Left lung (tissue), 10 donors: ENCODE measurements around the gene MOB3B. TPM values are rescaled to one million over a fixed set of nuclear protein-coding genes. Genes with fewer than 3 reads are reported as not detected.

Source experiments
- ATAC-seq: fragments of 200-7000 bp; cut with Tn5 transposase; one replicate; pipeline ENCODE4 v1.9.1; 2020; ENCODE audit warnings: moderate library complexity
- DNase-seq, 4 donors: peaks; one replicate each; pipeline ENCODE4 v3.0.0-alpha.2; 2013 to 2020
- H3K27ac ChIP-seq, 2 donors: fragments of 200-600 bp; sonication (generic) in 1 of 2; one replicate each; pipeline versions ENCODE4 v1.5.0 to v1.8.0; 2020 to 2021
- H3K27me3 ChIP-seq, 2 donors: fragments of 200-600 bp; sonication (generic) in 1 of 2; one replicate each; pipeline versions ENCODE4 v1.5.0 to v1.8.0; 2020 to 2021
- H3K36me3 ChIP-seq, 2 donors: fragments of 200-600 bp; sonication (generic) in 1 of 2; one replicate each; pipeline versions ENCODE4 v1.5.0 to v1.8.0; 2020 to 2021
- H3K4me1 ChIP-seq, 2 donors: fragments of 200-600 bp; one replicate each; pipeline ENCODE4 v1.8.0; 2021
- H3K4me3 ChIP-seq, 2 donors: fragments of 200-600 bp; sonication (generic) in 1 of 2; one replicate each; pipeline versions ENCODE4 v1.5.0 to v1.8.0; 2020 to 2021; ENCODE audit warnings: mild to moderate bottlenecking in 1 of 2
- H3K9me3 ChIP-seq, 2 donors: fragments of 200-600 bp; sonication (generic) in 1 of 2; one replicate each; pipeline versions ENCODE4 v1.5.0 to v1.8.0; 2020 to 2021
- CTCF ChIP-seq, 2 donors: fragments of 200-600 bp; sonication (generic) in 1 of 2; IDR thresholded peaks; one replicate each; pipeline versions ENCODE4 v1.5.0 to v1.8.0; 2021; ENCODE audit warnings: antibody characterized with exemption in 2 of 2
- intact Hi-C, 2 donors: fragments of 100-400 bp; cut with DNase I; formaldehyde crosslinking; loops; one replicate each; pipeline versions ENCODE4 v1.11.2 to v1.14.2; 2022
- polyA plus RNA-seq, 6 donors: library from polyadenylated mRNA; unstranded; fragments of 120-200 nt; gene quantifications; one replicate each; pipeline ENCODE4 v1.2.1, GENCODE V29; 2013; ENCODE audit not compliant: insufficient read length in 6 of 6
- total RNA-seq, 2 donors: library from RNA; stranded (reverse); fragmentation: NEBNext Ultra II Directional; extraction: Animal tissue kit (Norgen Biotek cat#: 25700); gene quantifications; one replicate each; pipeline ENCODE4 v1.2.1, GENCODE V29; 2021
- donor health status: DM: no; HTN: yes; CAD: no.
- donor health status: DM: no; HTN: no; CAD: no.

The MOB3B gene
- total and polyA plus RNA-seq, 8 donors: 7.2 to 18.3 (median 15.8) TPM

GRCh38 chr9:27491154-27491553 is 38.5 kb downstream of the MOB3B start:
- Histone ChIP-seq H3K36me3 (no peaks in the 10 kb centered on the region), H3K27ac (no peak overlapping the region), H3K4me3 (no peak overlapping the region), H3K4me1 (no peaks in the 10 kb centered on the region), H3K27me3 (no peaks in the 10 kb centered on the region), H3K9me3 (peaks cover 0 to 5% of the 10 kb centered on the region in 2 donors)
- no peak for TF ChIP-seq CTCF (IDR thresholded peaks at IDR 0.05)
- intact Hi-C loops: no loop called here
- DNase-seq: no peak
- ATAC-seq: peak; percentile 58

GRCh38 chr9:27489087-27489876 is 40.3 kb downstream of the MOB3B start:
- DNase-seq: no peak
- H3K27ac ChIP-seq: no peak overlapping the region
- intact Hi-C loops: no loop called here

GRCh38 chr9:27487927-27488326 is 41.7 kb downstream of the MOB3B start:
- intact Hi-C loops: no loop called here
- Histone ChIP-seq H3K4me1 (no peaks in the 10 kb centered on the region), H3K27ac (no peak overlapping the region), H3K4me3 (no peak overlapping the region), H3K36me3 (no peaks in the 10 kb centered on the region), H3K9me3 (no peaks in the 10 kb centered on the region), H3K27me3 (no peaks in the 10 kb centered on the region)
- TF ChIP-seq CTCF (IDR thresholded peaks at IDR 0.05): no peak
- no peak for DNase-seq
- no peak for ATAC-seq

More at GRCh38 chr9:27489087-27489876, 40.3 kb downstream of the MOB3B start:
- Histone ChIP-seq H3K27me3 (no peaks in the 10 kb centered on the region), H3K9me3 (peaks cover 0 to 3% of the 10 kb centered on the region in 2 donors), H3K36me3 (no peaks in the 10 kb centered on the region), H3K4me1 (no peaks in the 10 kb centered on the region), H3K4me3 (no peak overlapping the region)
- no peak for TF ChIP-seq CTCF (IDR thresholded peaks at IDR 0.05)
- ATAC-seq: no peak

GRCh38 chr9:27487128-27487640 is 42.4 kb downstream of the MOB3B start:
- H3K4me1 ChIP-seq: no peaks in the 10 kb centered on the region
- no peaks in the 10 kb centered on the region for H3K9me3 ChIP-seq
- no peaks in the 10 kb centered on the region for H3K27me3 ChIP-seq
- H3K27ac ChIP-seq: no peak overlapping the region
- no peak overlapping the region for H3K4me3 ChIP-seq
- intact Hi-C loops: no loop called here
- DNase-seq (no peak), ATAC-seq (no peak)
- TF ChIP-seq CTCF (IDR thresholded peaks at IDR 0.05): no peak
- no peaks in the 10 kb centered on the region for H3K36me3 ChIP-seq

- no peak for TF ChIP-seq CTCF (IDR thresholded peaks at IDR 0.05)
- ATAC-seq (no peak), DNase-seq (no peak)
- Histone ChIP-seq H3K4me3 (no peak overlapping the region), H3K27me3 (no peaks in the 10 kb centered on the region), H3K36me3 (no peaks in the 10 kb centered on the region), H3K9me3 (no peaks in the 10 kb centered on the region), H3K27ac (no peak overlapping the region), H3K4me1 (no peaks in the 10 kb centered on the region)
- intact Hi-C loops: no loop called here
Observed at GRCh38 chr9:27485158-27485557, 44.5 kb downstream of the MOB3B start.
